Nephron progenitor cell (in vitro differentiated cells): Measurements from ENCODE around the gene HAGHL.
"Not testable (repeated sequence)": the region's sequence is repeated elsewhere in the genome, so short reads cannot be mapped to it uniquely, and the experiment has no call there.

Source experiments
- DNase-seq: peaks from one replicate; pipeline ENCODE4 v3.0.0; 2021
- H3K27ac Mint-ChIP-seq: 2 replicates; pipeline ENCODE4 v1.8.0; 2021; ENCODE audit warnings: mild to moderate bottlenecking, moderate library complexity, mixed read lengths
- H3K27me3 Mint-ChIP-seq: 2 replicates; pipeline ENCODE4 v1.8.0; 2021; ENCODE audit warnings: mild to moderate bottlenecking, low read depth, mixed read lengths; ENCODE audit not compliant: poor library complexity
- H3K36me3 Mint-ChIP-seq: 2 replicates; pipeline ENCODE4 v1.8.0; 2021; ENCODE audit warnings: low read depth, mixed read lengths
- H3K4me1 Mint-ChIP-seq: 2 replicates; pipeline ENCODE4 v1.8.0; 2021; ENCODE audit warnings: mixed read lengths
- H3K4me3 Mint-ChIP-seq: 2 replicates; pipeline ENCODE4 v1.8.0; 2021; ENCODE audit warnings: mild to moderate bottlenecking, moderate library complexity, mixed read lengths
- H3K9me3 Mint-ChIP-seq: 2 replicates; pipeline ENCODE4 v1.8.0; 2021; ENCODE audit warnings: mild to moderate bottlenecking, moderate library complexity, mixed read lengths
- CTCF ChIP-seq: fragments of 200-600 bp; sonication (generic); IDR thresholded peaks from 2 replicates; pipeline ENCODE4 v1.5.0; 2021; ENCODE audit warnings: antibody characterized with exemption

Gene HAGHL

GRCh38 chr16:687499-687898 is 39.4 kb upstream of the HAGHL start:
- H3K4me1 Mint-ChIP-seq = peaks cover 40% of the 10 kb centered on the region
- H3K27ac Mint-ChIP-seq = no peak overlapping the region
- H3K4me3 Mint-ChIP-seq = no peak overlapping the region
- DNase-seq = no peak
- H3K27me3 Mint-ChIP-seq = peaks cover 19% of the 10 kb centered on the region
- peaks cover 3% of the 10 kb centered on the region for H3K9me3 Mint-ChIP-seq
- peaks cover 8% of the 10 kb centered on the region for H3K36me3 Mint-ChIP-seq
- TF ChIP-seq CTCF = no peak

GRCh38 chr16:689175-689897 is 37.6 kb upstream of the HAGHL start:
- peaks cover 3% of the 10 kb centered on the region for H3K9me3 Mint-ChIP-seq
- peaks cover 30% of the 10 kb centered on the region for H3K4me1 Mint-ChIP-seq
- no peak for DNase-seq
- no peak overlapping the region for H3K27ac Mint-ChIP-seq
- peaks cover 38% of the 10 kb centered on the region for H3K27me3 Mint-ChIP-seq
- peaks cover 8% of the 10 kb centered on the region for H3K36me3 Mint-ChIP-seq
- no peak for TF ChIP-seq CTCF
- H3K4me3 Mint-ChIP-seq = peak overlapping the region; percentile 92

- H3K36me3 Mint-ChIP-seq, H3K9me3 Mint-ChIP-seq, DNase-seq, H3K27ac Mint-ChIP-seq: not testable (repeated sequence)
- Mint-ChIP-seq H3K4me1 (peaks cover 24% of the 10 kb centered on the region), H3K27me3 (peaks cover 55% of the 10 kb centered on the region), H3K4me3 (peak overlapping the region; percentile 92)
Measured at GRCh38 chr16:691242-691641, 35.7 kb upstream of the HAGHL start.

- H3K9me3 Mint-ChIP-seq = peaks cover 3% of the 10 kb centered on the region
- no peak for TF ChIP-seq CTCF
- no peak for DNase-seq
Measured at GRCh38 chr16:692356-693108, 34.4 kb upstream of the HAGHL start.

GRCh38 chr16:693364-693763 is 33.5 kb upstream of the HAGHL start:
- H3K36me3 Mint-ChIP-seq = no peaks in the 10 kb centered on the region
- H3K4me1 Mint-ChIP-seq = peaks cover 24% of the 10 kb centered on the region
- H3K27ac Mint-ChIP-seq = no peak overlapping the region
- H3K9me3 Mint-ChIP-seq = peaks cover 3% of the 10 kb centered on the region
- no peak for DNase-seq
- no peak for TF ChIP-seq CTCF
- H3K27me3 Mint-ChIP-seq = peaks cover 76% of the 10 kb centered on the region
- H3K4me3 Mint-ChIP-seq = no peak overlapping the region

More at GRCh38 chr16:692356-693108, 34.4 kb upstream of the HAGHL start:
- Mint-ChIP-seq H3K27ac (no peak overlapping the region), H3K36me3 (no peaks in the 10 kb centered on the region), H3K4me3 (peak overlapping the region; percentile 92), H3K4me1 (peaks cover 24% of the 10 kb centered on the region), H3K27me3 (peaks cover 68% of the 10 kb centered on the region)

GRCh38 chr16:693766-694165 is 33.1 kb upstream of the HAGHL start:
- Mint-ChIP-seq H3K36me3 (no peaks in the 10 kb centered on the region), H3K9me3 (peaks cover 3% of the 10 kb centered on the region)

More at GRCh38 chr16:693766-694165, 33.1 kb upstream of the HAGHL start:
- Mint-ChIP-seq H3K27ac (no peak overlapping the region), H3K4me3 (no peak overlapping the region), H3K27me3 (peaks cover 80% of the 10 kb centered on the region), H3K4me1 (peaks cover 22% of the 10 kb centered on the region)
- TF ChIP-seq CTCF = no peak
- DNase-seq = no peak
